Posterior cingulate gyrus (tissue), 11 donors: ENCODE results near the gene KRT7.
"Not testable (repeated sequence)": the region's sequence is repeated elsewhere in the genome, so short reads cannot be mapped to it uniquely, and the experiment has no call there.

Source experiments
- DNase-seq, 10 donors: peaks; one replicate each; pipeline versions ENCODE4 v3.0.0 to v3.0.0-alpha.2; 2020 to 2021; ENCODE audit warnings: mixed read lengths in 3 of 10
- intact Hi-C: fragments of 100-400 bp; cut with DNase I; formaldehyde crosslinking; loops from one replicate; pipeline ENCODE4 v1.15.1; 2023

KRT7 gene

GRCh38 chr12:52252728-52253343 lies 19.8 kb downstream of the KRT7 start:
- peak in 1 of 10 donors; percentile 21 for DNase-seq
- intact Hi-C loops: no loop called here

GRCh38 chr12:52253391-52254179 lies 20.5 kb downstream of the KRT7 start:
- DNase-seq: peak in 2 of 10 donors; percentile 47 to 59
- intact Hi-C loops: no loop called here

- peak in 2 of 10 donors; percentile 19 to 32 for DNase-seq
- intact Hi-C loops: no loop called here
These were observed 21.3 kb downstream of the KRT7 start for GRCh38 chr12:52254180-52254964.

- peak in 2 of 10 donors; percentile 22 to 31 for DNase-seq
- intact Hi-C loops: no loop called here
These were observed 22.1 kb downstream of the KRT7 start for GRCh38 chr12:52254965-52255751.

- peak in 2 of 10 donors; percentile 29 to 40 for DNase-seq
- intact Hi-C loops: no loop called here
These were observed 23.0 kb downstream of the KRT7 start for GRCh38 chr12:52255926-52256583.

- peak in 2 of 10 donors; percentile 31 to 62 for DNase-seq
These were observed 23.5 kb downstream of the KRT7 start for GRCh38 chr12:52256584-52256935.

GRCh38 chr12:52257074-52257551 lies 24.1 kb downstream of the KRT7 start:
- peak in 2 of 10 donors; percentile 55 to 65 for DNase-seq

More at GRCh38 chr12:52256584-52256935, 23.5 kb downstream of the KRT7 start:
- intact Hi-C loops: no loop called here

GRCh38 chr12:52257922-52258321 lies 24.9 kb downstream of the KRT7 start:
- peak in 1 of 10 donors; percentile 33 for DNase-seq
- intact Hi-C loops: not testable (repeated sequence)

More at GRCh38 chr12:52257074-52257551, 24.1 kb downstream of the KRT7 start:
- intact Hi-C loops: no loop called here

GRCh38 chr12:52258335-52258901 lies 25.4 kb downstream of the KRT7 start:
- peak in 2 of 10 donors; percentile 40 to 67 for DNase-seq
- intact Hi-C loops: no loop called here

GRCh38 chr12:52259657-52260243 lies 26.7 kb downstream of the KRT7 start:
- intact Hi-C loops: no loop called here
- peak in 2 of 10 donors; percentile 9 to 46 for DNase-seq

- DNase-seq: peak in 1 of 10 donors; percentile 12
- intact Hi-C loops: no loop called here
These were observed 27.5 kb downstream of the KRT7 start for GRCh38 chr12:52260361-52261207.

- DNase-seq: no peak
- intact Hi-C loops: no loop called here
These were observed 28.1 kb downstream of the KRT7 start for GRCh38 chr12:52261208-52261484.

GRCh38 chr12:52262286-52262685 lies 29.2 kb downstream of the KRT7 start:
- intact Hi-C loops: no loop called here
- DNase-seq: peak in 1 of 10 donors; percentile 56

GRCh38 chr12:52263761-52264434 lies 30.9 kb downstream of the KRT7 start:
- intact Hi-C loops: no loop called here
- peak in 1 of 10 donors; percentile 47 for DNase-seq

GRCh38 chr12:52264435-52264825 lies 31.4 kb downstream of the KRT7 start:
- intact Hi-C loops: no loop called here
- peak in 2 of 10 donors; percentile 22 to 32 for DNase-seq

- DNase-seq: peak in 2 of 10 donors; percentile 59 to 63
- intact Hi-C loops: no loop called here
These were observed 33.5 kb downstream of the KRT7 start for GRCh38 chr12:52266514-52266913.

GRCh38 chr12:52267266-52267665 lies 34.2 kb downstream of the KRT7 start:
- intact Hi-C loops: no loop called here
- peak in 1 of 10 donors; percentile 62 for DNase-seq
